HepG2 (cell line): ENCODE data around the gene TOB2. TPM values are rescaled to one million over a fixed set of nuclear protein-coding genes. Genes with fewer than 3 reads are reported as not detected.

Experiments
- ATAC-seq: fragments of 200-7000 bp; cut with Tn5 transposase; 3 replicates; pipeline ENCODE4 v1.9.1; 2020; ENCODE audit warnings: mild to moderate bottlenecking, moderate library complexity
- BruUV-seq: library from RNA; stranded (reverse); fragments of 400-500 nt; replicated peaks from 2 replicates; lab custom pipeline; 2021; lab: Mats Ljungman, UMichigan
- CTCF ChIA-PET: fragments of 300-600 bp; formaldehyde crosslinking; extraction: SDS; loops from one replicate; lab custom pipeline; 2021; ENCODE audit warnings: low total read pairs, inconsistent platforms, low intra/inter-chr PET ratio; lab: Yijun Ruan, JAX
- POLR2A ChIA-PET: fragments of 350-600 bp; sonication (Branson Sonifier 250); formaldehyde crosslinking; loops from one replicate; lab custom pipeline; 2020; ENCODE audit warnings: antibody characterized with exemption, inconsistent platforms; lab: Yijun Ruan, JAX
- DNase-seq: peaks from one replicate; pipeline ENCODE4 v3.0.0-alpha.2; 2015; ENCODE audit warnings: low spot score
- FAIRE-seq: peaks from 3 replicates; lab custom pipeline; 2011; peaks lifted over from hg19 to GRCh38; lab: Jason Lieb, UNC
- H2AFZ ChIP-seq: one replicate; pipeline ENCODE4 v1.6.1; 2011; ENCODE audit warnings: low read length, inconsistent platforms
- H3K27ac ChIP-seq: fragments of 300-600 bp; 3 replicates; pipeline ENCODE4 v1.8.0; 2011; ENCODE audit warnings: mixed run types, mild to moderate bottlenecking, mixed read lengths, low read length, inconsistent platforms; ENCODE audit not compliant: insufficient read depth; ENCODE audit errors: extremely low read length
- H3K27me3 ChIP-seq, 2 experiments: fragments of 200-600 bp in 1 of 2; 2 replicates in 1 of 2; 3 replicates in 1 of 2; pipeline versions ENCODE4 v1.6.0 to v1.8.0; 2011; ENCODE audit warnings: low read length in 2 of 2, mild to moderate bottlenecking in 2 of 2, moderate library complexity in 2 of 2, inconsistent platforms in 1 of 2; ENCODE audit not compliant: insufficient read depth in 2 of 2, control insufficient read depth in 1 of 2
- H3K36me3 ChIP-seq, 2 experiments: fragments of 200-600 bp in 1 of 2; replicated peaks in 1 of 2; 2 replicates in 1 of 2; 3 replicates in 1 of 2; pipeline versions ENCODE4 v1.5.1 to v1.8.0; 2011; ENCODE audit warnings: low read length in 2 of 2, inconsistent platforms in 1 of 2; ENCODE audit not compliant: insufficient read depth in 2 of 2, control insufficient read depth in 1 of 2
- H3K4me1 ChIP-seq: 2 replicates; pipeline ENCODE4 v1.5.1; 2012; ENCODE audit warnings: low read length, inconsistent platforms; ENCODE audit not compliant: insufficient read depth
- H3K4me2 ChIP-seq: 2 replicates; pipeline ENCODE4 v1.6.0; 2011; ENCODE audit warnings: low read depth, low read length, inconsistent platforms
- H3K4me3 ChIP-seq, 3 experiments: fragments of 200-600 bp in 1 of 3; sonication (generic), shearing (Covaris generic) in 1 of 3; replicated peaks in 1 of 3; 2 replicates each; pipeline ENCODE4 v1.5.1; 2011 to 2016; ENCODE audit warnings: low read length in 3 of 3, inconsistent platforms in 2 of 3, low read depth in 2 of 3, mild to moderate bottlenecking in 2 of 3, control low read depth in 1 of 3, mixed read lengths in 1 of 3; ENCODE audit not compliant: insufficient read depth in 1 of 3
- H3K79me2 ChIP-seq: one replicate; pipeline ENCODE4 v1.6.1; 2011; ENCODE audit warnings: low read length, inconsistent platforms; ENCODE audit not compliant: insufficient read depth
- H3K9ac ChIP-seq: 2 replicates; pipeline ENCODE4 v1.6.0; 2011; ENCODE audit warnings: mild to moderate bottlenecking, low read depth, low read length, inconsistent platforms; ENCODE audit not compliant: insufficient read depth
- H3K9me3 ChIP-seq: 2 replicates; pipeline ENCODE4 v1.5.1; 2012; ENCODE audit warnings: mild to moderate bottlenecking, low read length
- H4K20me1 ChIP-seq: 2 replicates; pipeline ENCODE4 v1.6.0; 2011; ENCODE audit warnings: inconsistent platforms, mild to moderate bottlenecking, low read length, moderate library complexity; ENCODE audit not compliant: insufficient read depth
- ATF7 ChIP-seq, 2 experiments: fragments of 450-650 bp in 1 of 2; sonication (generic) in 1 of 2; formaldehyde crosslinking in 1 of 2; IDR thresholded peaks; 2 replicates each; pipeline versions ENCODE4 v1.4.0 to v1.6.1; 2016 to 2020; ENCODE audit warnings: antibody characterized with exemption in 1 of 2, mild to moderate bottlenecking in 1 of 2, missing genetic modification reagents in 1 of 2
- CEBPB ChIP-seq: IDR thresholded peaks from 2 replicates; pipeline ENCODE4 v1.6.1; 2011; ENCODE audit warnings: low read depth, low read length, improper control_type of control experiment, borderline replicate concordance
- DR1 ChIP-seq: sonication (generic); formaldehyde crosslinking; IDR thresholded peaks from 2 replicates; pipeline ENCODE4 v1.8.0; 2021; ENCODE audit warnings: mild to moderate bottlenecking, missing genetic modification reagents, inconsistent platforms
- ELF4 ChIP-seq: sonication (generic); formaldehyde crosslinking; IDR thresholded peaks from 2 replicates; pipeline ENCODE4 v1.5.0; 2020; ENCODE audit warnings: missing genetic modification reagents, mild to moderate bottlenecking, moderate library complexity, borderline replicate concordance
- EZH2 ChIP-seq: conservative IDR thresholded peaks from 2 replicates; pipeline ENCODE4 v1.6.1; 2012; ENCODE audit warnings: mild to moderate bottlenecking, low read depth, low read length, moderate library complexity
- MBD4 ChIP-seq: IDR thresholded peaks from 2 replicates; pipeline ENCODE4 v1.6.1; 2012; ENCODE audit warnings: low read length, inconsistent platforms, borderline replicate concordance
- NAIF1 ChIP-seq: sonication (generic); formaldehyde crosslinking; IDR thresholded peaks from 2 replicates; pipeline ENCODE4 v1.5.0; 2020; ENCODE audit warnings: mild to moderate bottlenecking, missing genetic modification reagents, borderline replicate concordance
- RFXAP ChIP-seq: sonication (generic); formaldehyde crosslinking; IDR thresholded peaks from 2 replicates; pipeline ENCODE4 v1.4.0; 2020; ENCODE audit warnings: missing genetic modification reagents, borderline replicate concordance
- SRF ChIP-seq: IDR thresholded peaks from 2 replicates; pipeline ENCODE4 v1.6.1; 2011; ENCODE audit warnings: mild to moderate bottlenecking, low read depth, low read length, moderate library complexity
- ZBTB38 ChIP-seq: sonication (generic); formaldehyde crosslinking; IDR thresholded peaks from 2 replicates; pipeline ENCODE4 v1.5.1; 2020; ENCODE audit warnings: mild to moderate bottlenecking, missing genetic modification reagents
- ZBTB7A ChIP-seq: sonication (generic); formaldehyde crosslinking; IDR thresholded peaks from 2 replicates; pipeline ENCODE4 v1.8.0; 2022; ENCODE audit warnings: mild to moderate bottlenecking, missing genetic modification reagents
- ZFP82 ChIP-seq: sonication (generic); formaldehyde crosslinking; IDR thresholded peaks from 2 replicates; pipeline ENCODE4 v1.5.1; 2020; ENCODE audit warnings: mild to moderate bottlenecking, missing genetic modification reagents, borderline replicate concordance
- ZNF639 ChIP-seq: conservative IDR thresholded peaks from 2 replicates; pipeline ENCODE4 v1.6.1; 2018; ENCODE audit warnings: missing genetic modification reagents
- ZNF737 ChIP-seq: sonication (generic); formaldehyde crosslinking; IDR thresholded peaks from 2 replicates; pipeline ENCODE4 v1.5.0; 2020; ENCODE audit warnings: missing genetic modification reagents, mild to moderate bottlenecking, borderline replicate concordance
- WGBS: methylation state at CpG from one replicate; pipeline ENCODE4 v1.1.6; 2017; ENCODE audit warnings: low lambda C conversion rate; 5-methylcytosine and 5-hydroxymethylcytosine counted together
- in situ Hi-C: cut with HindIII; loops from 2 replicates; pipeline ENCODE4 v1.10.0; 2017; ENCODE audit warnings: low pct_unique_long_range_greater_than_20kb; ENCODE audit not compliant: extremely low pct_ligation_motif_present
- intact Hi-C: fragments of 100-400 bp; cut with micrococcal nuclease; formaldehyde crosslinking; loops from one replicate; pipeline ENCODE4 v1.10.0; 2022; ENCODE audit not compliant: unreplicated experiment
- polyA plus RNA-seq, 8 experiments: library from polyadenylated mRNA; depleted of rRNA in 3 of 8; stranded (reverse) in 7 of 8; unstranded in 1 of 8; fragments of >200 nt; fragmentation: Illumina TruSeq in 4 of 8; extraction: Trizol in 4 of 8; gene quantifications; 2 replicates each; pipeline versions ENCODE4 v1.2.1 to v1.2.3, GENCODE V29; 2011 to 2016; ENCODE audit warnings: low read depth in 4 of 8, missing spikeins in 1 of 8, mixed read lengths in 1 of 8; ENCODE audit not compliant: insufficient read depth in 1 of 8
- total RNA-seq, 5 experiments: library from RNA; depleted of rRNA; stranded (reverse); fragments of >200 nt; fragmentation: Illumina TruSeq; extraction: Trizol; gene quantifications; 2 replicates each; pipeline ENCODE4 v1.2.3, GENCODE V29; 2016; ENCODE audit warnings: low read depth in 1 of 5
- TF ChIP-seq, protein P1 (sequence below): sonication (generic); formaldehyde crosslinking; IDR thresholded peaks from 2 replicates; pipeline ENCODE4 v1.9.0; 2021; ENCODE audit warnings: missing genetic modification reagents, borderline replicate concordance
- TF ChIP-seq, protein P2 (sequence below): sonication (generic); formaldehyde crosslinking; IDR thresholded peaks from 2 replicates; pipeline ENCODE4 v1.5.1; 2020; ENCODE audit warnings: mild to moderate bottlenecking, missing genetic modification reagents, moderate library complexity

Gene TOB2
- total and polyA plus RNA-seq, 2 of the 13 experiments (the other 11 are each of a cell fraction or from before 2014, with no cell fraction given), result 12.2 to 13.7 TPM

GRCh38 chr22:41406410-41406809 is 40.2 kb downstream of the TOB2 start (continued):
- TF ChIP-seq ATF7 (IDR thresholded peaks at IDR 0.05), result no peak
- TF ChIP-seq ATF7 (CRISPR knock-in tag; IDR thresholded peaks at IDR 0.05), result no peak
- TF ChIP-seq ZFP82 (CRISPR knock-in tag), result no peak
- TF ChIP-seq MBD4, result no peak

DNA sequence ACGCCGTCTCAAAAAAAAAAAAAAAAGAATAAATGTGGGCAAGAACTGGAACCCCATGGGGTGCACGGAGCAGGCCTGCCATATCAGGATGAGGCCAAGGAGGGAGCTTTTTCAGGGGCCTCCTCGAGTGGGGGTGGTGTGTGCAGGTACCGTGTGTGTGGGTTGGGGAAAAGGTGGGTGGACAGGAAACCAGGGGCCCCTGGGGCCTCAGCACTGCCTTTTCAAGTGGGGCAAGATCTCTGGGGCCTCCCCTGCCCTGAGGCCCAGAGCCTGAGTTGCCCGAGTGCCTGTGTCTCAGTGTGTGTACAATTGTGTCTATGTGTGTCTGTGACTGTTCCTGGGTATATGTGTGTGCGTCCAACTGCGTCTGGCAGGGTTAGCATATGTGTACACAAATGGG is 41.0 kb downstream of the TOB2 start:
- Histone ChIP-seq H3K27ac (no peak overlapping the region), H3K4me2 (no peak overlapping the region)
- TF ChIP-seq ZBTB38 (CRISPR knock-in tag) (no peak), ELF4 (no peak), ZBTB7A (CRISPR knock-in tag) (no peak), ZNF737 (no peak), EZH2 (no peak), SRF (no peak), ZNF639 (CRISPR knock-in tag) (no peak), NAIF1 (CRISPR knock-in tag) (no peak), RFXAP (CRISPR knock-in tag) (no peak), CEBPB (no peak), DR1 (CRISPR knock-in tag) (no peak)
- TF ChIP-seq, protein P1, sequence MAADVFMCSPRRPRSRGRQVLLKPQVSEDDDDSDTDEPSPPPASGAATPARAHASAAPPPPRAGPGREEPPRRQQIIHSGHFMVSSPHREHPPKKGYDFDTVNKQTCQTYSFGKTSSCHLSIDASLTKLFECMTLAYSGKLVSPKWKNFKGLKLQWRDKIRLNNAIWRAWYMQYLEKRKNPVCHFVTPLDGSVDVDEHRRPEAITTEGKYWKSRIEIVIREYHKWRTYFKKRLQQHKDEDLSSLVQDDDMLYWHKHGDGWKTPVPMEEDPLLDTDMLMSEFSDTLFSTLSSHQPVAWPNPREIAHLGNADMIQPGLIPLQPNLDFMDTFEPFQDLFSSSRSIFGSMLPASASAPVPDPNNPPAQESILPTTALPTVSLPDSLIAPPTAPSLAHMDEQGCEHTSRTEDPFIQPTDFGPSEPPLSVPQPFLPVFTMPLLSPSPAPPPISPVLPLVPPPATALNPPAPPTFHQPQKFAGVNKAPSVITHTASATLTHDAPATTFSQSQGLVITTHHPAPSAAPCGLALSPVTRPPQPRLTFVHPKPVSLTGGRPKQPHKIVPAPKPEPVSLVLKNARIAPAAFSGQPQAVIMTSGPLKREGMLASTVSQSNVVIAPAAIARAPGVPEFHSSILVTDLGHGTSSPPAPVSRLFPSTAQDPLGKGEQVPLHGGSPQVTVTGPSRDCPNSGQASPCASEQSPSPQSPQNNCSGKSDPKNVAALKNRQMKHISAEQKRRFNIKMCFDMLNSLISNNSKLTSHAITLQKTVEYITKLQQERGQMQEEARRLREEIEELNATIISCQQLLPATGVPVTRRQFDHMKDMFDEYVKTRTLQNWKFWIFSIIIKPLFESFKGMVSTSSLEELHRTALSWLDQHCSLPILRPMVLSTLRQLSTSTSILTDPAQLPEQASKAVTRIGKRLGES, result no peak
- TF ChIP-seq, protein P2, sequence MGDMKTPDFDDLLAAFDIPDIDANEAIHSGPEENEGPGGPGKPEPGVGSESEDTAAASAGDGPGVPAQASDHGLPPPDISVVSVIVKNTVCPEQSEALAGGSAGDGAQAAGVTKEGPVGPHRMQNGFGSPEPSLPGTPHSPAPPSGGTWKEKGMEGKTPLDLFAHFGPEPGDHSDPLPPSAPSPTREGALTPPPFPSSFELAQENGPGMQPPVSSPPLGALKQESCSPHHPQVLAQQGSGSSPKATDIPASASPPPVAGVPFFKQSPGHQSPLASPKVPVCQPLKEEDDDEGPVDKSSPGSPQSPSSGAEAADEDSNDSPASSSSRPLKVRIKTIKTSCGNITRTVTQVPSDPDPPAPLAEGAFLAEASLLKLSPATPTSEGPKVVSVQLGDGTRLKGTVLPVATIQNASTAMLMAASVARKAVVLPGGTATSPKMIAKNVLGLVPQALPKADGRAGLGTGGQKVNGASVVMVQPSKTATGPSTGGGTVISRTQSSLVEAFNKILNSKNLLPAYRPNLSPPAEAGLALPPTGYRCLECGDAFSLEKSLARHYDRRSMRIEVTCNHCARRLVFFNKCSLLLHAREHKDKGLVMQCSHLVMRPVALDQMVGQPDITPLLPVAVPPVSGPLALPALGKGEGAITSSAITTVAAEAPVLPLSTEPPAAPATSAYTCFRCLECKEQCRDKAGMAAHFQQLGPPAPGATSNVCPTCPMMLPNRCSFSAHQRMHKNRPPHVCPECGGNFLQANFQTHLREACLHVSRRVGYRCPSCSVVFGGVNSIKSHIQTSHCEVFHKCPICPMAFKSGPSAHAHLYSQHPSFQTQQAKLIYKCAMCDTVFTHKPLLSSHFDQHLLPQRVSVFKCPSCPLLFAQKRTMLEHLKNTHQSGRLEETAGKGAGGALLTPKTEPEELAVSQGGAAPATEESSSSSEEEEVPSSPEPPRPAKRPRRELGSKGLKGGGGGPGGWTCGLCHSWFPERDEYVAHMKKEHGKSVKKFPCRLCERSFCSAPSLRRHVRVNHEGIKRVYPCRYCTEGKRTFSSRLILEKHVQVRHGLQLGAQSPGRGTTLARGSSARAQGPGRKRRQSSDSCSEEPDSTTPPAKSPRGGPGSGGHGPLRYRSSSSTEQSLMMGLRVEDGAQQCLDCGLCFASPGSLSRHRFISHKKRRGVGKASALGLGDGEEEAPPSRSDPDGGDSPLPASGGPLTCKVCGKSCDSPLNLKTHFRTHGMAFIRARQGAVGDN (CRISPR knock-in tag), result no peak

More for the DNA sequence above, 41.0 kb downstream of the TOB2 start:
- Histone ChIP-seq H2AFZ (no peak overlapping the region), H3K36me3 (no peaks in the 10 kb centered on the region), H3K9ac (no peak overlapping the region), H4K20me1 (no peaks in the 10 kb centered on the region), H3K79me2 (no peaks in the 10 kb centered on the region), H3K27me3 (peaks cover 0 to 1% of the 10 kb centered on the region in 2 experiments; a peak in 1 of 5 replicates), H3K4me3 (no peak overlapping the region), H3K9me3 (no peaks in the 10 kb centered on the region), H3K4me1 (peaks cover 44% of the 10 kb centered on the region)
- intact Hi-C loops (no loop called here), in situ Hi-C loops (no loop called here)
- ChIA-PET CTCF (no interaction called here), POLR2A (no interaction called here)
- DNase-seq, result no peak
- 58% methylated on average over 7 of the region's 8 CpGs for WGBS
- no peak for FAIRE-seq
- no TSS peak for BruUV-seq
- ATAC-seq, result no peak
